IMR-90 (cell line): ENCODE measurements around the gene SNX30. TPM values are rescaled to one million over a fixed set of nuclear protein-coding genes. Genes with fewer than 3 reads are reported as not detected.

Experiments used
- ATAC-seq: fragments of 200-7000 bp; cut with Tn5 transposase; 2 replicates; pipeline ENCODE4 v1.9.1; 2020; ENCODE audit warnings: low read depth, mild to moderate bottlenecking, moderate library complexity
- BruUV-seq: library from RNA; stranded (reverse); fragments of 400-500 nt; replicated peaks from 2 replicates; lab custom pipeline; 2021; lab: Mats Ljungman, UMichigan
- CTCF ChIA-PET: fragments of 300-600 bp; formaldehyde crosslinking; extraction: SDS; loops from one replicate; lab custom pipeline; 2021; ENCODE audit warnings: antibody characterized with exemption; lab: Yijun Ruan, JAX
- POLR2A ChIA-PET: fragments of 300-600 bp; sonication (Branson Sonifier 250); formaldehyde crosslinking; loops from one replicate; lab custom pipeline; 2022; ENCODE audit warnings: antibody characterized with exemption; ENCODE audit not compliant: unreplicated experiment; lab: Charles Lee
- DNase-seq: peaks from one replicate; pipeline ENCODE4 v3.0.0; 2013
- H2AFZ ChIP-seq: replicated peaks from 2 replicates; pipeline ENCODE3; 2013; ENCODE audit warnings: low read length, mild to moderate bottlenecking; ENCODE audit not compliant: poor library complexity
- H2AK5ac ChIP-seq: 2 replicates; pipeline ENCODE4 v1.6.1; 2013; ENCODE audit warnings: low read depth, low read length, inconsistent platforms
- H2AK9ac ChIP-seq: replicated peaks from 2 replicates; pipeline ENCODE3; 2013; ENCODE audit warnings: mild to moderate bottlenecking, low read depth, low read length, moderate library complexity; ENCODE audit not compliant: poor library complexity
- H2BK120ac ChIP-seq: 2 replicates; pipeline ENCODE4 v1.6.1; 2013; ENCODE audit warnings: low read depth, low read length, inconsistent platforms
- H2BK15ac ChIP-seq: 3 replicates; pipeline ENCODE4 v1.6.1; 2013; ENCODE audit warnings: low read depth, low read length, inconsistent platforms
- H2BK20ac ChIP-seq: 2 replicates; pipeline ENCODE4 v1.6.1; 2013; ENCODE audit warnings: low read depth, mild to moderate bottlenecking, inconsistent platforms, low read length, moderate library complexity
- H2BK5ac ChIP-seq: 2 replicates; pipeline ENCODE4 v1.6.1; 2013; ENCODE audit warnings: mild to moderate bottlenecking, low read depth, low read length, inconsistent platforms; ENCODE audit not compliant: poor library complexity, severe bottlenecking
- H3K14ac ChIP-seq: replicated peaks from 2 replicates; pipeline ENCODE4 v1.6.1; 2013; ENCODE audit warnings: low read depth, low read length, inconsistent platforms
- H3K18ac ChIP-seq: 2 replicates; pipeline ENCODE4 v1.6.1; 2013; ENCODE audit warnings: low read depth, low read length, control low read depth
- H3K23ac ChIP-seq: 2 replicates; pipeline ENCODE4 v1.6.1; 2013; ENCODE audit warnings: low read depth, low read length, inconsistent platforms
- H3K27ac ChIP-seq: 2 replicates; pipeline ENCODE4 v1.5.1; 2013; ENCODE audit warnings: mild to moderate bottlenecking, control low read depth, low read length; ENCODE audit not compliant: insufficient read depth
- H3K27me3 ChIP-seq: 2 replicates; pipeline ENCODE4 v1.6.1; 2013; ENCODE audit warnings: low read length; ENCODE audit not compliant: control insufficient read depth, insufficient read depth
- H3K36me3 ChIP-seq: 2 replicates; pipeline ENCODE4 v1.6.1; 2013; ENCODE audit warnings: low read length, mixed read lengths; ENCODE audit not compliant: control insufficient read depth, insufficient read depth
- H3K4ac ChIP-seq: 2 replicates; pipeline ENCODE4 v1.6.1; 2013; ENCODE audit warnings: low read depth, low read length, inconsistent platforms
- H3K4me1 ChIP-seq: 2 replicates; pipeline ENCODE4 v1.6.1; 2013; ENCODE audit warnings: low read length, mixed read lengths; ENCODE audit not compliant: control insufficient read depth, insufficient read depth
- H3K4me2 ChIP-seq: 2 replicates; pipeline ENCODE4 v1.6.1; 2013; ENCODE audit warnings: low read depth, mild to moderate bottlenecking, control low read depth, low read length, moderate library complexity
- H3K4me3 ChIP-seq: 2 replicates; pipeline ENCODE4 v1.5.1; 2013; ENCODE audit warnings: low read depth, mild to moderate bottlenecking, control low read depth, low read length, moderate library complexity; ENCODE audit not compliant: insufficient read depth
- H3K56ac ChIP-seq: 2 replicates; pipeline ENCODE4 v1.6.1; 2013; ENCODE audit warnings: low read length, inconsistent platforms; ENCODE audit not compliant: insufficient read depth; ENCODE audit errors: extremely low read depth
- H3K79me1 ChIP-seq, 2 experiments: 2 replicates each; pipeline ENCODE4 v1.6.1; 2013; ENCODE audit warnings: low read length in 2 of 2, inconsistent platforms in 1 of 2, low read depth in 1 of 2
- H3K9ac ChIP-seq: 2 replicates; pipeline ENCODE4 v1.6.1; 2013; ENCODE audit warnings: low read depth, low read length, control low read depth
- H3K9me1 ChIP-seq: 2 replicates; pipeline ENCODE4 v1.6.1; 2013; ENCODE audit warnings: low read length, inconsistent platforms; ENCODE audit not compliant: insufficient read depth
- H3K9me3 ChIP-seq: 2 replicates; pipeline ENCODE4 v1.6.1; 2013; ENCODE audit warnings: low read length; ENCODE audit not compliant: control insufficient read depth, insufficient read depth
- H4K20me1 ChIP-seq: 2 replicates; pipeline ENCODE4 v1.6.1; 2013; ENCODE audit warnings: low read length, inconsistent platforms; ENCODE audit not compliant: insufficient read depth
- H4K5ac ChIP-seq: 2 replicates; pipeline ENCODE4 v1.6.1; 2013; ENCODE audit warnings: mild to moderate bottlenecking, low read depth, low read length, control low read depth
- H4K8ac ChIP-seq, 2 experiments: 2 replicates each; pipeline ENCODE4 v1.6.1; 2013; ENCODE audit warnings: low read depth in 2 of 2, low read length in 2 of 2, control low read depth in 1 of 2, inconsistent platforms in 1 of 2
- H4K91ac ChIP-seq: 2 replicates; pipeline ENCODE4 v1.6.1; 2013; ENCODE audit warnings: low read depth, low read length, inconsistent platforms; ENCODE audit not compliant: insufficient read depth
- BHLHE40 ChIP-seq: fragments of 150-350 bp; IDR thresholded peaks from 2 replicates; pipeline ENCODE4 v1.6.1; 2016; ENCODE audit warnings: mild to moderate bottlenecking, low read depth, low read length
- CEBPB ChIP-seq: IDR thresholded peaks from 2 replicates; pipeline ENCODE4 v1.6.1; 2012; ENCODE audit warnings: low read depth, low read length, improper control_type of control experiment
- CHD1 ChIP-seq: IDR thresholded peaks from 2 replicates; pipeline ENCODE4 v1.6.1; 2012; ENCODE audit warnings: low read depth, low read length, improper control_type of control experiment
- FOS ChIP-seq: fragments of 150-350 bp; IDR thresholded peaks from 2 replicates; pipeline ENCODE4 v1.6.1; 2016; ENCODE audit warnings: low read depth, low read length
- MAFK ChIP-seq: IDR thresholded peaks from 2 replicates; pipeline ENCODE4 v1.6.1; 2012; ENCODE audit warnings: low read depth, low read length, improper control_type of control experiment
- MAZ ChIP-seq: IDR thresholded peaks from 2 replicates; pipeline ENCODE4 v1.6.1; 2012; ENCODE audit warnings: low read depth, mild to moderate bottlenecking, low read length, improper control_type of control experiment, moderate library complexity, borderline replicate concordance
- MXI1 ChIP-seq: IDR thresholded peaks from 2 replicates; pipeline ENCODE4 v1.6.1; 2012; ENCODE audit warnings: low read depth, mild to moderate bottlenecking, low read length, moderate library complexity, borderline replicate concordance
- NFE2L2 ChIP-seq: fragments of 150-350 bp; IDR thresholded peaks from 2 replicates; pipeline ENCODE4 v1.6.1; 2016; ENCODE audit warnings: low read depth, mild to moderate bottlenecking, low read length
- POLR2A ChIP-seq: IDR thresholded peaks from 2 replicates; pipeline ENCODE4 v1.6.1; 2012; ENCODE audit warnings: mild to moderate bottlenecking, low read depth, low read length
- RAD21 ChIP-seq: IDR thresholded peaks from 2 replicates; pipeline ENCODE4 v1.6.1; 2012; ENCODE audit warnings: low read length, improper control_type of control experiment
- RCOR1 ChIP-seq: IDR thresholded peaks from 2 replicates; pipeline ENCODE4 v1.6.1; 2012; ENCODE audit warnings: mild to moderate bottlenecking, low read length, improper control_type of control experiment; ENCODE audit not compliant: insufficient replicate concordance
- RFX5 ChIP-seq: IDR thresholded peaks from 2 replicates; pipeline ENCODE4 v1.8.0; 2012; ENCODE audit warnings: low read depth, mild to moderate bottlenecking, low read length, moderate library complexity
- SMC3 ChIP-seq: fragments of 150-350 bp; IDR thresholded peaks from 2 replicates; pipeline ENCODE4 v1.6.1; 2016; ENCODE audit warnings: low read depth, mild to moderate bottlenecking, antibody characterized with exemption, low read length, moderate library complexity
- WGBS, 2 experiments: methylation state at CpG; one replicate each; pipeline versions ENCODE4 v1.1.5 to v1.1.7; 2013; ENCODE audit warnings: missing lambda C conversion rate in 2 of 2; ENCODE audit not compliant: insufficient read length in 1 of 2; ENCODE audit errors: extremely low coverage in 2 of 2; 5-methylcytosine and 5-hydroxymethylcytosine counted together
- dilution Hi-C: fragments of 300-500 bp; cut with HindIII; formaldehyde crosslinking; loops from one replicate; pipeline ENCODE4 v1.14.3; 2018; ENCODE audit warnings: low sequenced_read_pairs; ENCODE audit not compliant: unreplicated experiment
- in situ Hi-C: fragments of 300-500 bp; cut with MboI; formaldehyde crosslinking; loops from 3 replicates; pipeline ENCODE4 v1.14.3; 2019; ENCODE audit warnings: low sequenced_read_pairs, inconsistent platforms, mixed read lengths
- intact Hi-C: fragments of 100-400 bp; cut with micrococcal nuclease; formaldehyde crosslinking; loops from 2 replicates; pipeline ENCODE4 v1.10.0; 2022
- polyA plus RNA-seq, 3 experiments: library from polyadenylated mRNA; depleted of rRNA; stranded (reverse); fragments of >200 nt; gene quantifications; 2 replicates each; pipeline ENCODE4 v1.2.3, GENCODE V29; 2012; ENCODE audit warnings: low replicate concordance in 1 of 3
- total RNA-seq: library from RNA; depleted of rRNA; stranded (reverse); fragments of >200 nt; gene quantifications from 2 replicates; pipeline ENCODE4 v1.2.3, GENCODE V29; 2012
- TF ChIP-seq, protein P1 (sequence below): fragments of 150-350 bp; IDR thresholded peaks from 2 replicates; pipeline ENCODE4 v1.6.1; 2016; ENCODE audit warnings: low read depth, mild to moderate bottlenecking, low read length, moderate library complexity, borderline replicate concordance
- TF ChIP-seq, protein P2 (sequence below): conservative IDR thresholded peaks from 2 replicates; pipeline ENCODE4 v1.5.1; 2012; ENCODE audit warnings: mild to moderate bottlenecking, low read depth, low read length, improper control_type of control experiment
- TF ChIP-seq, protein P3 (sequence below): fragments of 150-350 bp; IDR thresholded peaks from 2 replicates; pipeline ENCODE4 v1.6.1; 2017; ENCODE audit warnings: mild to moderate bottlenecking, antibody characterized with exemption, low read length, low read depth

Gene SNX30
- total and polyA plus RNA-seq, 2 of the 4 experiments (the other 2 are of a cell fraction), result 8.0 to 18.8 TPM

DNA sequence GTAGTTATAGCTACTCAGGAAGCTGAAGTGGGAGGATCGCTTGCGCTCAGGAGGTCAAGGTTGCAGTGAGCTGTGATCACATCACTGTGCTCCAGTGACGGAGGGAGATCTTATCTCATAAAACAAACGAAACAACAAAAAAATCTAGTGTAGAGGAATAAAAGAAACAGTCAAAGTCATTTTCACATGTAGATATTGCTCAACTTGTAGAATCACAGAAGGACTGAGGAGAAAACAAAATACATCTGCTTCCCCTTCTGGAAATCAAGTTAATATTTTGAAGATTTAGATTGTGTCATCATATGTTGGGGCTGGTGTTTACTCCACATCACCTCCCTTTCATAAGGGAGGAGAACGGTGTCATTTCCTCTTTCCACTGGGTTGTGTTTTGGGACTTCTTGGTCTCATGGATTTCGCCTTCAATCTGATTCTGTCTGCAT is 148.3 kb downstream of the SNX30 start:
- no peaks in the 10 kb centered on the region for H3K9me3 ChIP-seq
- no peak overlapping the region for H3K4me3 ChIP-seq
- H2AFZ ChIP-seq, result no peak overlapping the region
- in situ Hi-C loops (no loop called here), dilution Hi-C loops (no loop called here), intact Hi-C loops (no loop called here)
- no peak overlapping the region for H3K18ac ChIP-seq
- H3K23ac ChIP-seq, result no peak overlapping the region
- CTCF ChIA-PET, result interaction anchor here (0.6 kb wide), 2 partner anchors 79 to 165 kb away, joined by 3 read pairs; no protein-coding TSS in a partner anchor
- TF ChIP-seq BHLHE40 (no peak), SMC3 (no peak), RCOR1 (no peak), FOS (no peak), MXI1 (no peak), RFX5 (no peak), NFE2L2 (no peak), CEBPB (no peak), RAD21 (no peak), MAFK (no peak), CHD1 (no peak), MAZ (no peak), POLR2A (no peak)
- TF ChIP-seq, protein P1, sequence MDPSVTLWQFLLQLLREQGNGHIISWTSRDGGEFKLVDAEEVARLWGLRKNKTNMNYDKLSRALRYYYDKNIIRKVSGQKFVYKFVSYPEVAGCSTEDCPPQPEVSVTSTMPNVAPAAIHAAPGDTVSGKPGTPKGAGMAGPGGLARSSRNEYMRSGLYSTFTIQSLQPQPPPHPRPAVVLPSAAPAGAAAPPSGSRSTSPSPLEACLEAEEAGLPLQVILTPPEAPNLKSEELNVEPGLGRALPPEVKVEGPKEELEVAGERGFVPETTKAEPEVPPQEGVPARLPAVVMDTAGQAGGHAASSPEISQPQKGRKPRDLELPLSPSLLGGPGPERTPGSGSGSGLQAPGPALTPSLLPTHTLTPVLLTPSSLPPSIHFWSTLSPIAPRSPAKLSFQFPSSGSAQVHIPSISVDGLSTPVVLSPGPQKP, result no peak
- TF ChIP-seq, protein P2, sequence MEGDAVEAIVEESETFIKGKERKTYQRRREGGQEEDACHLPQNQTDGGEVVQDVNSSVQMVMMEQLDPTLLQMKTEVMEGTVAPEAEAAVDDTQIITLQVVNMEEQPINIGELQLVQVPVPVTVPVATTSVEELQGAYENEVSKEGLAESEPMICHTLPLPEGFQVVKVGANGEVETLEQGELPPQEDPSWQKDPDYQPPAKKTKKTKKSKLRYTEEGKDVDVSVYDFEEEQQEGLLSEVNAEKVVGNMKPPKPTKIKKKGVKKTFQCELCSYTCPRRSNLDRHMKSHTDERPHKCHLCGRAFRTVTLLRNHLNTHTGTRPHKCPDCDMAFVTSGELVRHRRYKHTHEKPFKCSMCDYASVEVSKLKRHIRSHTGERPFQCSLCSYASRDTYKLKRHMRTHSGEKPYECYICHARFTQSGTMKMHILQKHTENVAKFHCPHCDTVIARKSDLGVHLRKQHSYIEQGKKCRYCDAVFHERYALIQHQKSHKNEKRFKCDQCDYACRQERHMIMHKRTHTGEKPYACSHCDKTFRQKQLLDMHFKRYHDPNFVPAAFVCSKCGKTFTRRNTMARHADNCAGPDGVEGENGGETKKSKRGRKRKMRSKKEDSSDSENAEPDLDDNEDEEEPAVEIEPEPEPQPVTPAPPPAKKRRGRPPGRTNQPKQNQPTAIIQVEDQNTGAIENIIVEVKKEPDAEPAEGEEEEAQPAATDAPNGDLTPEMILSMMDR, result no peak
- TF ChIP-seq, protein P3, sequence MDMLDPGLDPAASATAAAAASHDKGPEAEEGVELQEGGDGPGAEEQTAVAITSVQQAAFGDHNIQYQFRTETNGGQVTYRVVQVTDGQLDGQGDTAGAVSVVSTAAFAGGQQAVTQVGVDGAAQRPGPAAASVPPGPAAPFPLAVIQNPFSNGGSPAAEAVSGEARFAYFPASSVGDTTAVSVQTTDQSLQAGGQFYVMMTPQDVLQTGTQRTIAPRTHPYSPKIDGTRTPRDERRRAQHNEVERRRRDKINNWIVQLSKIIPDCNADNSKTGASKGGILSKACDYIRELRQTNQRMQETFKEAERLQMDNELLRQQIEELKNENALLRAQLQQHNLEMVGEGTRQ, result no peak
- no peak overlapping the region for H3K27ac ChIP-seq
- no peak overlapping the region for H2BK5ac ChIP-seq
- no peak overlapping the region for H2BK15ac ChIP-seq
- H3K9me1 ChIP-seq, result no peaks in the 10 kb centered on the region
- H3K14ac ChIP-seq, result no peak overlapping the region
- no peaks in the 10 kb centered on the region for H3K79me1 ChIP-seq
- no peaks in the 10 kb centered on the region for H3K4me1 ChIP-seq
- no peak overlapping the region for H2BK20ac ChIP-seq
- peaks cover 10% of the 10 kb centered on the region; the same call in 1 of the 2 replicates for H3K27me3 ChIP-seq
- H2AK9ac ChIP-seq, result no peak overlapping the region
- no CpG with 5 or more reads among the region's 6 CpGs for WGBS, 2 experiments
- no peaks in the 10 kb centered on the region for H4K20me1 ChIP-seq
- H3K36me3 ChIP-seq, result no peaks in the 10 kb centered on the region
- BruUV-seq, result no TSS peak
- no peak overlapping the region for H3K4me2 ChIP-seq
- no peak overlapping the region for H4K8ac ChIP-seq
- POLR2A ChIA-PET, result no interaction called here
- ATAC-seq (no peak), DNase-seq (no peak)
- no peak overlapping the region for H3K9ac ChIP-seq
- H4K91ac ChIP-seq, result no peak overlapping the region
- no peak overlapping the region for H3K4ac ChIP-seq
- H2AK5ac ChIP-seq, result no peak overlapping the region
- no peak overlapping the region for H3K56ac ChIP-seq
- H2BK120ac ChIP-seq, result no peak overlapping the region
- H4K5ac ChIP-seq, result no peak overlapping the region
